Naive thymus-derived CD4-positive, alpha-beta T cell (primary cell): Measurements from ENCODE around the gene LRBA. TPM values are rescaled to one million over a fixed set of nuclear protein-coding genes. Genes with fewer than 3 reads are reported as not detected.

Experiments used
- ATAC-seq: fragments of 150-1000 bp; cut with Tn5 transposase; 2 replicates; pipeline ENCODE4 v1.10.0; 2021; ENCODE audit warnings: mild to moderate bottlenecking, moderate library complexity
- CTCF ChIA-PET: fragments of 350-600 bp; sonication (Branson Sonifier 250); formaldehyde crosslinking; loops from one replicate; lab custom pipeline; 2021; ENCODE audit warnings: antibody characterized with exemption; lab: Charles Lee
- POLR2A ChIA-PET: fragments of 350-600 bp; sonication (Branson Sonifier 250); formaldehyde crosslinking; loops from one replicate; lab custom pipeline; 2021; ENCODE audit warnings: antibody characterized with exemption, inconsistent platforms; lab: Charles Lee
- DNase-seq, 9 donors: peaks; one replicate each; pipeline versions ENCODE4 v3.0.0 to v3.0.0-alpha.2; 2020 to 2022; ENCODE audit warnings: mixed read lengths in 1 of 9
- H3K27ac ChIP-seq: one replicate; pipeline ENCODE4 v1.7.0; 2013; ENCODE audit warnings: mild to moderate bottlenecking, low read depth, low read length, moderate library complexity
- H3K27me3 ChIP-seq, 2 donors: one replicate each; pipeline ENCODE4 v1.7.0; 2013; ENCODE audit warnings: low read length in 2 of 2, mild to moderate bottlenecking in 2 of 2, moderate library complexity in 2 of 2; ENCODE audit not compliant: control insufficient read depth in 2 of 2, insufficient read depth in 2 of 2
- H3K36me3 ChIP-seq, 3 experiments: 1 replicate in 2 of 3; 2 replicates in 1 of 3; pipeline ENCODE4 v1.7.0; 2013; ENCODE audit warnings: low read length in 3 of 3, mild to moderate bottlenecking in 3 of 3, moderate library complexity in 1 of 3; ENCODE audit not compliant: insufficient read depth in 3 of 3, control insufficient read depth in 2 of 3
- H3K4me1 ChIP-seq, 2 donors: one replicate each; pipeline ENCODE4 v1.7.0; 2013; ENCODE audit warnings: low read length in 2 of 2, mild to moderate bottlenecking in 2 of 2, moderate library complexity in 1 of 2; ENCODE audit not compliant: control insufficient read depth in 2 of 2, insufficient read depth in 2 of 2
- H3K4me3 ChIP-seq: 2 replicates; pipeline ENCODE4 v1.7.0; 2013; ENCODE audit warnings: mild to moderate bottlenecking, low read length
- H3K9me3 ChIP-seq, 3 experiments: 1 replicate in 2 of 3; 2 replicates in 1 of 3; pipeline ENCODE4 v1.7.0; 2013; ENCODE audit warnings: low read length in 3 of 3; ENCODE audit not compliant: control insufficient read depth in 2 of 3
- H3K27ac Mint-ChIP-seq, 9 donors: one replicate each; pipeline ENCODE4 v1.8.0; 2020 to 2022; ENCODE audit warnings: mixed read lengths in 9 of 9, mild to moderate bottlenecking in 8 of 9, moderate library complexity in 5 of 9, inconsistent platforms in 2 of 9
- H3K27me3 Mint-ChIP-seq, 5 donors: one replicate each; pipeline ENCODE4 v1.8.0; 2021 to 2022; ENCODE audit warnings: mixed read lengths in 5 of 5, mild to moderate bottlenecking in 1 of 5
- H3K36me3 Mint-ChIP-seq, 5 donors: one replicate each; pipeline ENCODE4 v1.8.0; 2020 to 2022; ENCODE audit warnings: mixed read lengths in 5 of 5, mild to moderate bottlenecking in 3 of 5, inconsistent platforms in 1 of 5
- H3K4me1 Mint-ChIP-seq, 7 donors: one replicate each; pipeline ENCODE4 v1.8.0; 2020 to 2022; ENCODE audit warnings: mixed read lengths in 7 of 7, mild to moderate bottlenecking in 3 of 7, inconsistent platforms in 1 of 7
- H3K4me3 Mint-ChIP-seq, 10 donors: one replicate each; pipeline ENCODE4 v1.8.0; 2020 to 2022; ENCODE audit warnings: mild to moderate bottlenecking in 10 of 10, mixed read lengths in 10 of 10, moderate library complexity in 6 of 10, inconsistent platforms in 2 of 10
- H3K9me3 Mint-ChIP-seq, 11 donors: one replicate each; pipeline ENCODE4 v1.8.0; 2020 to 2022; ENCODE audit warnings: mixed read lengths in 11 of 11, mild to moderate bottlenecking in 4 of 11, inconsistent platforms in 1 of 11, moderate library complexity in 1 of 11
- intact Hi-C, 2 donors: fragments of 100-400 bp; cut with micrococcal nuclease; formaldehyde crosslinking; loops; one replicate each; pipeline ENCODE4 v1.15.1; 2023
- polyA plus RNA-seq, 2 donors: library from polyadenylated mRNA; unstranded; fragments of 300-500 nt; fragmentation: Illumina TruSeq; gene quantifications; one replicate each; pipeline ENCODE4 v1.2.3, GENCODE V29; 2021
- total RNA-seq, 6 experiments: library from RNA in 5 of 6; stranded (reverse) in 5 of 6; gene quantifications; 1 replicate in 5 of 6; 2 replicates in 1 of 6; pipeline ENCODE4 v1.2.3 and lab custom pipeline; 2021 to 2026

LRBA gene
- total and polyA plus RNA-seq, 7 experiments from 2014 or later, result 20.8 to 71.4 (median 58.4) TPM

DNA sequence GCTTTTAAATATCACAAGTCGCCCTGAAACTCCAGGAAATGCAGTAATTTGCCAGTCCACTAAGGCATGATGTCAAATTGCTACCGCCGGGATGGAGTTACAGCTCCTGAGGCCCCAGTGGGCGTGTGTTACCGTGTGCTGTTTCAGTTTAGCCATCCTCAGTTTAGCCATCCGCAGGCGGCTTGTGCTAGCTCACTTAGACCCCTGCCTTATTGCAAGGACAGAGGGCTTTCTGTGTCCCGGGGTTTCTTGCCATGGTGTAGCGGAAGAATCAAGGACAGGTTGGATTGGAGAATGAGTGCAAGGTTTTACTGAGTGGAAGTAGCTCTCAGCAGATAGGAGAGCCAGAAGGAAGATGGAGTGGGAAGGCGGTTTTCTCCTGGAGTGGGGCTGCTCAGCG is 33.8 kb upstream of the LRBA start:
- peaks cover 0 to under 1% (median 0%) of the 10 kb centered on the region in 5 donors for H3K36me3 Mint-ChIP-seq
- no peaks in the 10 kb centered on the region for H3K4me1 Mint-ChIP-seq
- Histone ChIP-seq H3K4me1 (no peaks in the 10 kb centered on the region), H3K9me3 (no peaks in the 10 kb centered on the region), H3K27me3 (no peaks in the 10 kb centered on the region), H3K27ac (no peak overlapping the region), H3K36me3 (no peaks in the 10 kb centered on the region), H3K4me3 (no peak overlapping the region)
- DNase-seq (no peak), ATAC-seq (no peak)
- ChIA-PET CTCF (no interaction called here), POLR2A (no interaction called here)
- no peak overlapping the region for H3K4me3 Mint-ChIP-seq
- intact Hi-C loops, result no loop called here
- H3K27ac Mint-ChIP-seq, result no peak overlapping the region
- H3K27me3 Mint-ChIP-seq, result no peaks in the 10 kb centered on the region
- no peaks in the 10 kb centered on the region for H3K9me3 Mint-ChIP-seq

DNA sequence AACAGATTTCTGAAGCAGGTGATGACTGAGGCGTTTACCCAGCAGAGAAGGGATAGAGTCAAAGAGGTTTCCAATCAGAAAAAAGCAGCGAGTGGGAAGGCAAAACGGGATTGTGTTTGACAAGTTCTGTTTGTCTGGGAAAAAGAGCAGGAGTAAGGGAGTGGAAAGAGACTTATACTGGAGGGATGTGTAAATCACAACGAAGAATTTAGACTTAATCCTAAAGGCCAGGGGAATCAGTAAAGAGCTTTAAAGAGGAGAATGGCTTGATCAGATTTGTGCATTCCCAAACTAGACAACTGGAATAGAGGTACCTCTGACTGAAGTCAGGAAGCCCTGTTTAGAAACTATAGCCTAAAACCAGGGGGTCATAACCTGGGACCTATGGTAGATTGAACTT is 31.5 kb upstream of the LRBA start:
- Histone ChIP-seq H3K9me3 (no peaks in the 10 kb centered on the region), H3K36me3 (no peaks in the 10 kb centered on the region), H3K27ac (no peak overlapping the region), H3K4me1 (no peaks in the 10 kb centered on the region), H3K4me3 (no peak overlapping the region), H3K27me3 (no peaks in the 10 kb centered on the region)
- Mint-ChIP-seq H3K27me3 (no peaks in the 10 kb centered on the region), H3K27ac (no peak overlapping the region), H3K9me3 (no peaks in the 10 kb centered on the region), H3K4me1 (no peaks in the 10 kb centered on the region), H3K36me3 (no peaks in the 10 kb centered on the region), H3K4me3 (no peak overlapping the region)
- ChIA-PET POLR2A (interaction anchor here (0.8 kb wide), 1 partner anchor 8 kb away, joined by 3 read pairs; no protein-coding TSS in a partner anchor), CTCF (no interaction called here)
- no peak for DNase-seq
- ATAC-seq, result no peak
- intact Hi-C loops, result no loop called here

DNA sequence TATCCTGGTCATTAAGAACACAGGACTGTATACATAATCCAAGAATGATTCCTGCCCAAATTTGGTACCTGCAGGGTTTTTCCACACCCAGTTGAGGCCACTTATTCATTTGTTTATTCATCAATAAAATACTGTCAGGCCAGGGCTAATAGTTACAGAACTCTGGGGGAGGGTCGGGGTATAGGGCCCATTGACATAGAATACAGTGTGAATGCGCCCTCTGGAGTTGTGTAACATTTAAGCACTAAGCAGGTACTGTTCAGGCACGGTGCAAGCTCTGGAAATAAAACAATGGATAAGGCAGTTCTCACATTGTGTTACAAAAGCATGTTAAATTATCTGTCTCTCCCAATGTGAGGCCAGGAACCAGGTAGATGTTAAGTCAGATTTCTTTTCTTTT is 30.8 kb upstream of the LRBA start:
- Histone ChIP-seq H3K27ac (no peak overlapping the region), H3K36me3 (no peaks in the 10 kb centered on the region), H3K4me1 (no peaks in the 10 kb centered on the region), H3K27me3 (no peaks in the 10 kb centered on the region), H3K9me3 (no peaks in the 10 kb centered on the region), H3K4me3 (no peak overlapping the region)
- intact Hi-C loops, result no loop called here
- H3K4me3 Mint-ChIP-seq, result no peak overlapping the region
- no peaks in the 10 kb centered on the region for H3K27me3 Mint-ChIP-seq
- CTCF ChIA-PET, result no interaction called here
- H3K4me1 Mint-ChIP-seq, result no peaks in the 10 kb centered on the region
- no peaks in the 10 kb centered on the region for H3K9me3 Mint-ChIP-seq
- no peak for ATAC-seq
- peak overlapping the region in 1 of 9 donors; percentile 54 for H3K27ac Mint-ChIP-seq
- no peaks in the 10 kb centered on the region for H3K36me3 Mint-ChIP-seq
- DNase-seq, result no peak
- POLR2A ChIA-PET, result no interaction called here

DNA sequence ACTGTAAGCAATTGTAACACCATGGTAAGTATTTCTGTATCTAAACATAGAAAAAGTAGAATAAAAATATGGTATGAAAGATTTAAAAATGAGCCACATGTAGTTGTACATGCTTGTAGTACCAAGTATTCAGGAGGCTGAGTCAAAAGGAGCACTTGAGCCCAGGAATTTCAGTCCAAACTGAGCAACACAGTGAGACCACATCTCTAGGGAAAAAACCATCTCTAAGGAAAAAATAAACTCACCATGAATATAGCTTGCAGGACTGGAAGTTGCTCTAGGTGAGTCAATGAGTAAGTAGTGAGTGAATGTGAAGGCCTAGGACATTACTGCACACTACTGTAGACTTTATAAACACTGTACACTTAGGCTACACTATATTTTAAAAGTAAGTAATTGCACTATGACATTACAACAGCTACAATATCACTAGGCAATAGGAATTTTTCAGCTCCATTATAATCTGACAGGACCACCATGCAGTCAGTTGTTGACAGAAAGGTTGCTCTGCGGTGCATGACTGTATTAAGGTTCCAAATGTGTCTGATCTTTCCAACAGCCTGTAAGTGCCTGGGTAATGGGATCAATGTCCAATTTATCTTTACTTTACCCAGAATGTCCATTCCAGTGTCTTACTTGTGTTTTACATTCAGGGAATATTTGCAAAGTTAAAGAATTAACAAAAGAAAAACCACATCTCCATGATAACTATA is 28.9 kb upstream of the LRBA start:
- ChIA-PET CTCF (interaction anchor here (1.2 kb wide), 1 partner anchor 20 kb away, joined by 5 read pairs; no protein-coding TSS in a partner anchor), POLR2A (no interaction called here)
- no peaks in the 10 kb centered on the region for H3K9me3 ChIP-seq
- ATAC-seq (no peak), DNase-seq (no peak)
- H3K4me1 ChIP-seq, result no peaks in the 10 kb centered on the region
- H3K9me3 Mint-ChIP-seq, result no peaks in the 10 kb centered on the region
- H3K4me3 Mint-ChIP-seq, result no peak overlapping the region
- H3K36me3 ChIP-seq, result no peaks in the 10 kb centered on the region
- intact Hi-C loops, result no loop called here
- no peak overlapping the region for H3K27ac Mint-ChIP-seq
- no peaks in the 10 kb centered on the region for H3K27me3 Mint-ChIP-seq
- H3K36me3 Mint-ChIP-seq, result no peaks in the 10 kb centered on the region
- no peaks in the 10 kb centered on the region for H3K27me3 ChIP-seq
- no peak overlapping the region for H3K27ac ChIP-seq
- no peak overlapping the region for H3K4me3 ChIP-seq
- no peaks in the 10 kb centered on the region for H3K4me1 Mint-ChIP-seq

DNA sequence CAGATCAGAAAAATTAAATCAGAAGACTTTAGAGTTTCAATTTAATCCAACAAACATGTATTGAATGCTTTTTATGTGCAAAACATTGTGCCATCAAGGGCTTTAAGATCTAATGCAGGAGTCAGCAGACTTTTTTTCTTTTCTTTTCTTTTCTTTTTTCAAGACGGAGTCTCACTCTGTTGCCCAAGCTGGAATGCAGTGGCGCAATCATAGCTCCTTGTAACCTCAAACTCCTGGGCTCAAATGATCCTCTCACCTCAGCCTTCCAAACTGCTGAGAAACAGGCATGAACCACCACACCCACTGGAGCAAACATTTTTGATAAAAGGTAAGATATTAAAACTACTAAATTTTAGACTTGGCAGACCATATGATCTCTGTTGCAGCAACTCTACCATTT is 24.6 kb upstream of the LRBA start:
- intact Hi-C loops, result no loop called here

DNA sequence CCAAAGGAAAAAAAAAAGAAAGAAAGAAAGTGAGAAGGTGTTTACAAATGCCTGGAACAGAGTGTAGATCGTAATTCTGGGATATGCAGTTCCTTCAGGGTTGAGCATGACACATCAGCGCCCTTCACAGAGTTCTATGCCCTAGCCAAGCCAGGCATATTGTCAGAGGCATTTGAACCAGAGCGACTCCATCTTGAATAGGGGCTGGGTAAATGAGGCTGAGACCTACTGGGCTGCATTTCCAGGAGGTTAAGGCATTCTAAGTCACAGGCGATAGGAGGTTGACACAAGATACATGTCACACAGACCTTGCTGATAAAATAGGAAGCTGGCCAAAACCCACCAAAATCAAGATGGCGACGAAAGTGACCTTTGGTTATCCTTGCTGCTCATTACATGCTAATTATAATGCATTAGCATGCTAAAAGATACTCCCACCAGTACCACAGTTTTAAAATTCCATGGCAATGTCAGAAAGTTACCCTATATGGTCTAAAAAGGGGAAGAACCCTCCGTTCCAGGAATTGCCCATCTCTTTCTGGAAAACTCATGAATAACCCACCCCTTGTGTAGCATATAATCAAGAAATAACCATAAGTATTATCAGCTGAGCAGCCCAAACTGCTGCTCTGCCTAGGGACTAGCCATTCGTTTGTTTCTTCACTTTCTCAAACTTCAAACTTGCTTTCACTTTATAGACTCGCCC is 23.5 kb upstream of the LRBA start:
- no peak for ATAC-seq
- Mint-ChIP-seq H3K36me3 (no peaks in the 10 kb centered on the region), H3K4me3 (no peak overlapping the region), H3K9me3 (peaks cover 0 to 2% (median 0%) of the 10 kb centered on the region in 11 donors), H3K27ac (no peak overlapping the region), H3K27me3 (no peaks in the 10 kb centered on the region), H3K4me1 (peaks cover 0 to 8% (median 3%) of the 10 kb centered on the region in 7 donors)
- Histone ChIP-seq H3K27ac (no peak overlapping the region), H3K27me3 (no peaks in the 10 kb centered on the region), H3K4me1 (no peaks in the 10 kb centered on the region), H3K9me3 (no peaks in the 10 kb centered on the region), H3K4me3 (no peak overlapping the region), H3K36me3 (no peaks in the 10 kb centered on the region)
- no peak for DNase-seq
- intact Hi-C loops, result no loop called here
- ChIA-PET POLR2A (interaction anchor here (1.0 kb wide), 1 partner anchor 8 kb away, joined by 3 read pairs; no protein-coding TSS in a partner anchor), CTCF (no interaction called here)

More for the DNA sequence above, 24.6 kb upstream of the LRBA start:
- ChIA-PET CTCF (no interaction called here), POLR2A (no interaction called here)
- Mint-ChIP-seq H3K27me3 (no peaks in the 10 kb centered on the region), H3K9me3 (peaks cover 0 to 2% (median 0%) of the 10 kb centered on the region in 11 donors), H3K36me3 (no peaks in the 10 kb centered on the region), H3K4me1 (peaks cover 0 to 7% (median 3%) of the 10 kb centered on the region in 7 donors), H3K27ac (no peak overlapping the region), H3K4me3 (no peak overlapping the region)
- H3K4me3 ChIP-seq, result no peak overlapping the region
- H3K27me3 ChIP-seq, result no peaks in the 10 kb centered on the region
- no peaks in the 10 kb centered on the region for H3K4me1 ChIP-seq
- no peaks in the 10 kb centered on the region for H3K9me3 ChIP-seq
- H3K27ac ChIP-seq, result no peak overlapping the region
- DNase-seq (no peak), ATAC-seq (no peak)
- no peaks in the 10 kb centered on the region for H3K36me3 ChIP-seq
